CD4-positive, alpha-beta T cell treated with Interleukin-17A for 4 hours (primary cell): Measurements from ENCODE around the gene PSMC1.
A peak's percentile ranks its signal among the peaks of the same experiment; 100 is the strongest.
"Not testable (repeated sequence)": the region's sequence is repeated elsewhere in the genome, so short reads cannot be mapped to it uniquely, and the experiment has no call there.

Experiments
- DNase-seq: peaks from one replicate; pipeline ENCODE4 v3.0.0-alpha.2; 2020; ENCODE audit warnings: mixed read lengths

PSMC1 gene

DNA sequence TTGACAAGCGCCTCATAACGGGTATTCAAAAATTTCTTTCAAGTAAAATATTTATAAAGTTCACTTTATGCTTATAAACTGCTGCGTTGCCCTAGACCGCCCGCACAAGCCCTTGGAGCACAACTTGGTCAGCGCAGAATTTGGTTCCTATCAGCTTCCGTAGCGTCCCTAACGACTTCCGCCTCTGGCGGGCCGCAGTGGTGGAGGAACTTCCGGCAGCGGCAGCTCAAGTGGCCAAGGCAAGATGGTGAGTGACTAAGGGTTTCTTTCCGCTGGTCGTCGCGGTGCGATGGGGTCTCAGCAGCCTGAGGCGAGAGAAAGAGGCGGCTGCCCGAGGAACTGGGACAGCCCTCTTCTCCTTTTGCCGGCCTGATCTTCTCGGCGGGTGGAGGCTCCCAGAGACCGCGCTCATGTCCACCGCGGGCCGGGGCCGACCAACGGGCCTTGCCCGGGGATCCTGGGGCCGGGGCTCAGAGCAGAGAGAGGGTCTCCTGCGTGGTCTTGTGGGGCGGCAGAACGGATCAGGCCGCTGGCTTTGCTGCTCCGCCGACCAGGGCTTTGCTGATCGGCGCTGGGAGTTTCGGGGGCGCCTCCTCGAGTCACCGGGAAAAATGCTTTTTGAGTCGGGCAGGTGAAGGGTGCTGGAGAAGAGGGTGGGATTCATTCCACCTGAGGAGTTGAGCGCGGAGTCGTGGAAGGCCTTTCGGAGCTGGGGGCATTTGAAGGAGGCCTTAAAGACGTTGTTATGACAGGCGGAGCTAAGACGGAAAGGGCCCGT, at the start of gene PSMC1:
PSMC1 (plus strand) TSS at position 200 of the 778 bp plus-strand sequence; CDS start at position 245, 45 bp downstream.
- peak; percentile 87 for DNase-seq

DNA sequence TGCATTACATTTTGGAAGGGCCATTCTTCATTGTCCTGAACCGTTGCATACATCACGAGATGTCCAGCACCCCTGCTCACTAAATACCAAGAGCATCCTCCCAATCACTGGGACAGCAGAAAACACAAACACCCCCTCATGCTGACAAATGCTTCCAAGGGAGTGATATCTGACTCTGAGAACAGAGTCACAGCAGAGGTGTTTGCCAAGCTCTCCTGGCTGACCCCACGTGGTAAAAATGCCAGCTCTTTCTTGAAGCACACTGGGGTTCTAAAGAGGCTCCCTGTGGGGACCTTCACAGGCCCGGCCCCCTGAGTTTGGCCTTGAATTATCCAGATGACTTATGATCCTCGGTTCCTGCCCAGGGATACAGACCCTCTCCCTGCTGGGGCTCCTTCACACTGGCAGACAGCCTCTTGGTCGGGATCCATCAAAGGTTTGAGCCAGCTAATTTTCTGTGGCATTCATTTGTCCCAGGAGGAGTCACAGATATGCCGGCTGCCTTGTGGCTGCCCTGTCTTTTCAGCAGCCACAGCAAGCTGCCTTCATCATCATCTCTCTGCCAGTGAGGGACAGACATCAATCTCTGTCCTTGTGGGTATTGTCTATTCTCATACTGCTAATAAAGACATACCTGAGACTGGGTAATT, 43.1 kb upstream of the PSMC1 start:
- no peak for DNase-seq

DNA sequence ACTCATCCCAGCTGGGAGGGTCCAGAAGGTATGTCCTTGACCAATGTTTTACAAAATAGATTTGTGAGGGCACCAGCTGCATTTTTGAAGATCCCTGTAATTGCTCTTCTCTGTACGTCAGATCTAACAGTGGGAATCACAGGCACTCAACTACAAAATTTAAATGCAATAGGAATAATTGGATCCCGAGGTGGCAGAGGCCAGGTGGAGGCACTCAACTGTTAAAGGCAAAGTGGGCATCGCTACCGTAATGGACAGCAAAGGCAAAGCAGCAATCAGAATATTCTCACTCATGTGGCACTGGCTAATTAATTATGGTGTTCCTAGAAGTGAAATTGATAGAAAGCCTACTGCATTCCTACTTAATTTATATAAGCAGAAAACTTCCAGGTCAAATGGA, 27.9 kb upstream of the PSMC1 start:
- no peak for DNase-seq

GRCh38 chr14:90229942-90230341, 26.4 kb upstream of the PSMC1 start:
- not testable (repeated sequence) for DNase-seq

DNA sequence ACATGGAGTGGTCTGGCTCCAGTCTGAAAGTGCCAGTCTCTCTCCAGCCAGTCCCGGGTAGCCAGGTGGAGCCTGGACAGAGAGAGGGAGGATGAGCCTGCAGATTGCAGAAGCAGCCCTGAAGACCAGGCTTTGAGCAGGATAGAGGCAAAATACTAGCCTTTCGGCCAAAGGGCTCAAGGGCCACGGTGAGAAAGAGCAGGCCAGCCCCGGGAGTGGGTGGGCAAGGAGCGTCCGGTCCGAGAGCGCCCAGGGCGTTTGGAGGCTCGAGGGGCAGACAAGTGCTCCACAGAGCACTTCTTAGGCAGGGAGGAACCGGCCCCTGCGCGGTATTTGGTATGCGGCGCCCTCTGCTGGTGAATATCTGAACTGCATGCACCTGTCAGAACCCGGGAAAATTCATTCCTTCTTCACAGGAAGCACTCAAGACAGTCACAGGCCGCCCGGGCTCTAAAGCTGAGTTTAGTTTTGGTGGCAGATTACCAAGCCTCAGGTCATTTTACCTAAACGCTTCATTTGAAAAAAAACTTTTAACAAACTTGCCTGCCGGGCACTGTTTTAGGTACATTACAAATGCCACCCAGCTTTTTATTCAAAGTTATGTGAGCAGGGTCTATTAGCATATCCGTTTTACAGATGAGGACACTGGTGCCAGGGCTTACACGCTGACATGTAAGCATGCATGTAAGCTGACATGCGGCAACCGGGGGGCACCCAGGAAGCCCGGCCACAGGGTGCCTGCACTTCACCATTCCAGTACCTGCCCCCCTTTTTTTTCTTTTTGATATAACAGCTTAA, 21.0 kb upstream of the PSMC1 start:
- peak; percentile 64 for DNase-seq

GRCh38 chr14:90239139-90239538, 17.2 kb upstream of the PSMC1 start:
- DNase-seq: no peak

GRCh38 chr14:90242444-90242843, 13.9 kb upstream of the PSMC1 start:
- DNase-seq: no peak

DNA sequence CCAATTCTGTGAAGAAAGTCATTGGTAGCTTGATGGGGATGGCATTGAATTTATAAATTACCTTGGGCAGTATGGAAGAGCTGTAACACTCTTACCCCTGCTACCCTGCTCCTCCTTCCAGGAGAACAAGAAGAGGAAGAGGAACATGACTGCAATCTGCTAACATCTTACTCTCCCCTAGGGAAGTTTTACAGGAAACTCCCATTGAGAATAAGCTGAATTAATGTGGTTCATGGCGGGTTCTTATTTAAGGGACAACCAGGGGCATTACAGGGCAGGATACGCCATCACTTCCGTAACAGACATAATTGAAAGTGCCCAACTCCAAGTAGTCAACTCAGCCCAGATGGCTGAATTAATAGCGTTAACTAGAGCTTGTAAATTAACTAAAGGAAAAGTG, 9.4 kb upstream of the PSMC1 start:
- DNase-seq: no peak

- not testable (repeated sequence) for DNase-seq
These were observed 8.9 kb upstream of the PSMC1 start for GRCh38 chr14:90247441-90247840.

GRCh38 chr14:90248594-90248993, 7.8 kb upstream of the PSMC1 start:
- no peak for DNase-seq

DNA sequence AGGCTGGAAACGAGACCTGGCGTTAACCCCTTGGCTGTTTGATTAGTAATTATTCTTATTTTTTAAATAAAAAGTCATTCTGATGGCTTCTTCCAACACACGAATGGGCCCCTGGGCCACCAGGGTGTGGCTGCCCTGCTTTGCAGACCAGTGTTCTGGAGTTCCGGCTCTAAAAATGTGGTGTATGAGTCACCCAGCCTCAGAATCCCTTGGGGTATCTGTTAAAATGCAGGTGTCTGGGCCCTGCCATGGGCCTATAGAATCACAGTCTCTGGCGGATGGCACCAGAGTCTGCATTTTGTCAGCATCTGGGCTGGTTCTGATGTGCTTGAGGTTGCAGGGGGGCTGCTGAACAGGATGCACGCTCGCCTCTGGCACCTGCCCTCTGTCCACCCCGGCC, 2.5 kb upstream of the PSMC1 start:
- no peak for DNase-seq

- DNase-seq: no peak
These were observed 482 bp upstream of the PSMC1 start for GRCh38 chr14:90255871-90256270.

DNA sequence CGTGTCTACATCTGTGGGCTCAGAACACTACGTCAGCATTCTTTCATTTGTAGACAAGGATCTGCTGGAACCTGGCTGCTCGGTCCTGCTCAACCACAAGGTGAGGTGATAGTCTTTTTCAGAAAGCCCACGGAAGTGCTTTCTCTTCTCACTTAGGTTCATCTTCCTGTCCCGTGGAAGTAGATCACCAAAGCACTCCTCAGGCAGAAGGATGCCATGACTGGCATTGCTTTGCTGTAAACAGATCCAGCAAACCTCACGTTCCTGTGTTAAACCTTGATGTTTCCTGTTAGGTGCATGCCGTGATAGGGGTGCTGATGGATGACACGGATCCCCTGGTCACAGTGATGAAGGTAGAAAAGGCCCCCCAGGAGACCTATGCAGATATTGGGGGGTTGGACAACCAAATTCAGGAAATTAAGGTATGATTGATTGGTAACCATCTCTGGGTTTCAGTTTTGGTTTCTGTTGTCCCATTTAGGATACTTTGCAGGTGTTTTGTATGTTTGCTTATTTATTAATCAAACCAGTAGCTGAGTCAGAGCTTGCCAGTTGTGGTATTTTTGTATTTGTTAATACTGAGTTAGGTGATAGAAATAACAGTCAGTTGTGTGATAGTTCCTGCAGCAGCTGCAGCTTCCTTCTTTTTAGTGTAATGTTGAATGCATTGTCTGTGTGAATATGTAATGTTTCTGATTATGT, 7.5 kb downstream of the PSMC1 start:
- DNase-seq: no peak

DNA sequence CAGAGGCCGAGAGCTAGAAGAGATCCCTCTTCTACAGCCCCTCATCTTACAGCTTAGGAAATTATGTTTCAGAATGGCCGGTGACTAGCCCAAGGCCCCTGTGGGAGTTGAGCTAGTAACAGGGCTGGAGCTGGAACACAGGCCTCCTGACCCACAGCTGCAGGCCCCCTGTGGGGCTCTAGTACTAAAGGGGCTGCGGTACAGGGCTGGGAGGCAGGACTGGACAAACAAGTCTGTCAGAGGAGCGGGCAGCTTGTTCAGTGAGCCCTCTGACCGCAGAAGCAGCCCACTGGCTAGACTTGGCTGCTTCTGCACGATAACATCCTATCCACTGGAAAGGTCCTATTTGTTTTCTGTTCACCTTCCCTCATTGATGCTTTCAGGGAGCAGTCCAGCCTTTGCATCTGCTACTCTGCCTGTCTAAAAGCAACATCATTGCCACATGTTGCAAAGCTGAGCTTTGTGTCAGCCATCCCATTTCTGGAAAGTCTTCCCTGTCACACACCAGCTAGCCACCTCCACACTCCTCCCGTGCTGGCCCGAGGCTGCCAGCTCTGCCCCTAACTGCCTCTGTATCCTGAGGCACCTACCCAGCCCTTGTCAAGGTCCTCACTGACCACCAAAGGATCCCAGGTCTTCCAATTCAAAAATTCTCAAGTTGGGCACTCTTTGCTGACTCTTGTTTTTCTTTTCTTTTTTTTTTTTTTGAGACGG, 10.2 kb downstream of the PSMC1 start:
- no peak for DNase-seq

DNA sequence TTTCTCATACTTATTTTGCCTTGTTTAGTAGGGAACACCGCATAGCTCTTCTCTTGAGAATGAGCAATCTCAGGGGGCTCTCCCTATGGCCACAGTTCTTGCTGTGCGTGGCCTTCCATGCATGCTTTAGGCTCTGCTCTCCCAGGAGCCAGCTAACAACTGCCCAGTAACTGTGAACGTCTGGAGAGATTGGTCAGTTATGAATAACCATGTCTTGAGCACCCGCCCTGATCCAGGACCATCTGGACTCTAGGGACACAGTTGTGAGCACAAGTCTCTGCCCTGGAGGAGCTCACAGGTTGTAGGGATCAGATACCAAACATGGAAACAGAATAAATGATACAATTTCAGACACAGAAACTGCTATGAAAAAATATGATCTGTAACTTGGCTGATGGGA, 12.1 kb downstream of the PSMC1 start:
- DNase-seq: no peak

DNA sequence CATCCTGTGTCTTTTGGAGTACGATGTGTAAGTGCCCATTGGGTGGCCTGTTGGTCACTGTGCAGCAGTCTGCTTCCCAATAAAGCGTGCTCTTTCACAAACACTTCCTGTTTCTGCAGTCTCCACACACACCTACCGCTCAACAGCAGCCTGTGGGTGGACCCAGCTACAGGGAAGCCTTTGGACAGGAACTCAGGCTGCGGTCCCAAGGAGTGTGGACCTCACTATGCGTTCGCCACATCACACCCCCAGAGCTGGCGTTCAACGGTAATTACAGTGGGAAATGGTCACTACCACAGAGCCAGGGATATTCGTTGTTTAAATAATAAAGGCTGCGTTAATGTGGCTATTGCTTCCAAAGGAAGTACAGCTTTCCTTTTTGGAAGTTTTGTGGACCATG, 16.2 kb downstream of the PSMC1 start:
- no peak for DNase-seq

GRCh38 chr14:90273532-90273931, 17.2 kb downstream of the PSMC1 start:
- DNase-seq: no peak

DNA sequence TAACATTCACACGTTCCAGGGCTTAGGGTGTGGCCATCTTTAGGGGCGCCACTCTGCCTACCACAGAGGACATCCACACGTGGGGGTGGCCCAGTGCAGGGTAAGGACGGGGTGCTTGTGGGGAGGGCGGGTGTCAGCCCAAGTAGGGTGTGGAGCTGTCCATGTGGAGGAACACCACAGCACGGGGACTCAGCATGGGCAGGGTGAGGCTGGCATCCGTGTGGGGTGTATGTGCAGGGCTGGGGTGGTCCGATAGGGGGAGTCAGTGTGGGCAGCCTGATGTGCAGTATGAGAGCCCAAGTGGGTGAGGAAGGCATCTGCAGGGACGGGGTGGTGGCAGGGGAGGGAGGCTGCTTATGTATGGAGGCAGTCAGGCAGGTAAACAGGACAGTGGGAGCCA, 17.7 kb downstream of the PSMC1 start:
- no peak for DNase-seq

DNA sequence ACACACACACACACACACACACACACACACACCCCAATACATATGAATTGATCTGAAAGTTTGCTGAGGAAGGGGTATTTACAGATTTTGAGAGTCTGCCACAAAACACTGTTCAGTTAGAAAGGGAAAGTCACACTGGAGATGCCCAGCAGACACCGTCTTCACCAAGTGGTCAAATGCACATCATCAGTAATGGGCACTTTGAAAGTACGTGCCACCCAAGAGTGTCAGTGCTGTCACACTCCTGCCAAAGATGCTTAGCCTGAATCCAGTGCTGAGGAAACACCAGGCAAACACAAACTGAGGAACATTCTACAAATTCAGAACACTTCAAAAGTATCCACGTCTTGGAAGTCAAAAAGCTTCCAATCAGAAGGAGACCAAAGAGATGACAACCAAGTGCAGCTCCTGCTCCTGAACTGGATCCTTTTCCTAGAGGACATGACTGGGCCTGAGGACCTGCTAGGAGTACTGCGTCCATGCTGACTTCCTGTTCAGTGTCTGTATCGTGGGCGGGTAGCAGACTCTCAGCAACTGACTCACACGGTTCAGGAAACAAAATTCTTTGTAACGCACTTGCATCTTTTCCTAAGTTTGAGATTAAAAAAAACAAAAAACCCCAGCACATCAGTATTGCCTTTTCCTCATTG, 18.6 kb downstream of the PSMC1 start:
- DNase-seq: peak; percentile 31

- no peak for DNase-seq
These were observed 19.1 kb downstream of the PSMC1 start for GRCh38 chr14:90275458-90275814.

DNA sequence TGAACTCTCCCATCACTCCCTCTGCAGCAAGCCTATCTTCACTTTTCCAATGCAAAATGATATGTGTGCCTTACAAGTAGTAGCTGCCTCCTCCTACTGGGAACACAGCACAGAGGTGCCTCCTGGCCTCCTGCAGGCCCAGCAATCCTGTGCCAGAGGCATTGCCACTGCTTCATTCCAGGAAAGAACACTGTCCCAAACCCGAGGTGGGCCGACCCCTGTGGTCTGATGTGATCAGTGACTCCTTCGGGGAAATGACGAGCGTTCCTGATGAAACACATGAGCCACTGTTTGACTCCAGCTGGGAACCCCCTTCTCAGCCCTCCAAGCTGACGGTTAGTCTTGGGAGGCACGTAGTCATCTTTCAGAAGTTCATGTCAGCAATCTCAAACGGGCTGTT, 19.5 kb downstream of the PSMC1 start:
- DNase-seq: no peak
